ENCODE data around the gene FRMD4A. TPM values are rescaled to one million over a fixed set of nuclear protein-coding genes. Genes with fewer than 3 reads are reported as not detected.

Gene FRMD4A
- total RNA-seq, 1 experiment from 2014 or later: 60.8 TPM

DNA sequence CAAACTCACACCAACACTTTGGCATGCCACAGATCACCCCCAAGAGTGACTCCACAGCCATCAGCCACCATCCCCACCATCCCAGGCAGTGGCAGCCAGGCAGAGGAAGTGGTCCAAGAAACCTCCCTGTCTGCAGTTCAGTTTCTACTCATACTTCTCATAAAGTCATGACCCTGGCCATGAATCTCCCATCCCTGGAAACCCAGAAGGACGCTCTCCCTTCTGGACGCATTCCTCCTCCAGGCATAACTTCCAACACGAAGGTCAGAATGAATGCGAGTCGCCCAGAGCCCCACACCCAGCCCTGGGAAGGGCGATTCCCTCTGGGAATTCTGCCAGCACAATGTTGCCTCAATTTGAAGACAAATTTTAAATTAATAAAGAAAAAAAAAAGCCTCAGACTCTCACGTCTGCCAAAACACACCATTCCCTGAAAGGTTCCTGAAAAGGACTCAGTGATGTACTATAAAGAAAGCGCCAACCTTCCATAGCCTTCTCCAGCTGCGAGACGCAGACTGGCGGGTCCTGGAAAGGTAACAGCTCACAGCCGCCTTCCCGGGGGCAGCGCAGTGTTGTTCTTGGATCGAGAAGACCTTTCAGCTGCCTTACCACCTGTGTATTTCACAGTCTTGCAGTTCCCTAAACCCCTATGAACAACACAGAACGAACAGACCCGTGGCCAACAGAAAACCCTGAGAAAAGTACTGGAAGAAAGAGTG is 307.6 kb downstream of the FRMD4A start:
- no peak for DNase-seq (ENCODE audit: low read depth)

DNA sequence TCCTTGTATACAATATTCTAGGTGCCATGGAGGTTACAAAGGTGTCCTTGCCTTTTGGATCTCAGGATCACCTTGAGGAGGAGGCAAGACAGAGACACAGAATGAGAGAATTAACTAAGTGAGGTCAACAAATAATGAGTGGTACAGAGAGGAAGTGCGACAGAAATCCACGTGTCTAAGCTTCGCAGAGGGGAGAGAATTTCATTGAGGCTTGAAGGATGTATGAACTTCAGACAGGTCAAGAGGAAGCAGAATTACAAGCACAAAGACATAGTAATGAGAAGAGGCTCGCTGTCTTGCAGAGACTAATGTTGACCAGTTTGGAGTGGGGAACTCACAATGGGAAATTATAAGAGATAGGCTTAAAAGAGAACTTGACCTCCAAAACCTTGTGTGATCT is 308.7 kb downstream of the FRMD4A start:
- DNase-seq (ENCODE audit: low read depth): no peak

DNA sequence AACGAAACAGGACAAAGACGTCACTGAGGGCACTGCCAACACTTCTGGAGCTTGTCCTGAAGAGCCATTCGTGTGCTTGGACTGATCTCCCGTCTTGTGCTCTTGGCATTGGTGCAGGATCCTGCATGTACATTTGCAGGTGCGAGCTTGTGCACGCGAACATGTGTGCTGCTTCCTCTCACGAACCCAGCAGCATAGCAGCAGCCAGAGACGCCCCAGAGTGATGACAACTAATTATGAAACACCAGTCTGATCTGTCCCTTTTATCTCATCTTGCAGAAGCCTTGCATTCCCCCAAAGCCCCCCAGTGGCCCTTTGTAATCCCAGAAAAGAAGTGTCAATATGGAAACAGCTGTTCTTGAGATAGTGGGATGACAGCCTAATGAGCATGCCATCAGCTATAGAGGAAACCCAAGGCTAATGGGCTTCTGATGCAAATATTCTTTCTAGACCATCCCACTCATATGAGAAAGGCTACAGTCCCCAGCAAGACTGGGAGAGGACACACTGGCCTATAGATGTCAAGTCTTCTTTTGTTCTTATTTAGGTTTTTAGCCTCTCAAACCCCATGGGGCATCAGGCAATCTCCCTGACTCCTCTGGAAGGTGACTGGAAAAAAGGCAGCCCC is 310.6 kb downstream of the FRMD4A start:
- DNase-seq (ENCODE audit: low read depth): no peak

DNA sequence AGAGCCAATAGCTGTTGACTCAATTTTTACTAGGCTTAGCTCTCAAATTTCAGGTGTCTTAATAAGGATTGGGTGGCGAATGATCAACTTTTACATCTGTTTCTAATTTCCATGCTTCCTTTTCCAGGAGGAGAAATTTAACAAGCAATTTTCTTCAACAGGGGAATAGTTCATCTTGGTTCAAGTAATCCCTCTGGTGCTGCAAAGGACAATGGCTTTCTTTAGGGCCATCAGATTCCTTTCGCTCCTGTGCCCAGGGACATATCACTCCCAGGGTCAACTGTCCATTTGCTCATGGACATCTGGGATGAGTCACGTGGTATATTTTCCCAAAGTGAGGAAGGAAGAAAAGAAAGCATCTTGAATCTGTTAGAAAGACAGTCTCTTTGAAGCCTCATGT is 313.3 kb downstream of the FRMD4A start:
- no peak for DNase-seq (ENCODE audit: low read depth)

DNA sequence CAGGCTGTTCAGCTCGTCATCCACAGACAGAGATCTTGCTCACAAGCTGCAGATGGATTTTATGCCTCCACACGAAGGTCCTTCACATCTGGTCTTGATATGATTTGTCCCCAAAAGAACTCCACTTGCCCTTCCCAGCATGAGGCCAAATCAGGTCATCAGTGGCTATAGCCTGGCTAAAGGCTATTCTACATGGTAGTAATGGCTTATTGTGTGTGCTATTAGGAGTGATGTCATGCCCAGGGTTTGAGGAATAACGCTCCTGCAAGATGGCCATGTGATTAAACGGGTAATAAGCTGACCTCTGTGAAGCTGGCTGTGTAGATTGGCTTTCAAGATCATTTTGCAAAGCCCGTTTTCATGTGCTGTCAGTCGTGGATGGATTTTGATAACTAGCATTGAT is 313.8 kb downstream of the FRMD4A start:
- no peak for DNase-seq (ENCODE audit: low read depth)

DNA sequence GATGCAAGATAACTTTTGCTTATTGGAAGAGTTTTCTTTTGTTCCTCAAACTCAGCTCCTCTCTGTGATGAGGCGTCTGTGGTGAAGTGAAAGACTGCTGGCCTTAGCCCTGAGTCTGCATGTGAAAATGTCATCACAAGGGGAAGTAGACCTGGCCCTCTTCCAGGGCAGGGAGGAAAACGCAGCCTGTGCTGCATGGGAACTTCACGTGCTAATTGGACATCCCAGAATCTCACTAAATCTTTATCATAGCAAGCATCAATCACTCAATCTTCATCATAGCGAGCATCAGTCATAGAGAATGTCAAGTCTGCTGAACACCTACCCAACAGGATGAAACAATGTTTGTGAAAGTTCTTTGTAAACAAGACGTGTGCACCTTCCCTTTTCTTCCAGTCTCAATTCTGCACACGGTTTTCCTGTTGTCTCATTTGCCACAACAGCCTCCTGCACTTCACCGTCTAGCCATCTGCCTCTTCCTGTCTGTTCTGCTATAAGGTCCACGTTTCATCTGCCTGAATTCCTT is 314.6 kb downstream of the FRMD4A start:
- DNase-seq (ENCODE audit: low read depth): peak; percentile 41

DNA sequence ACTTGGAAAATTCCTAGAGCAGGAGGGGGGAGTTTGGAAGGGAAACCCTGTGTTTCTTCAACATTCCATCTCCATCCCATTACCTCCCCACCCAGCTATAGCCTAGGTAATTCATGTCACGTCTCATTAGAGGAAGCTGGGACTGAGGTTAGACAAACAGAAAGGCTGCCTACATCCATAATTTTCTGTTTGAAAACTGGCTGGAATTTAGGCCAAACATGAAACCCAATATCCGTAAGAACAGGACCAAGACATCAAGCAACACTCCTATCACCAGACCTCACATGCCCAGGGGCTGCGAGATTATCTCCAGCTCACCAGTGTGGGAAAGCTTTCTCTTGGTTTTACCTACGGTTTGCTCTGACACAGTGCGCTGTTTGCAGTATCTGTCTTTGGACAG is 316.3 kb downstream of the FRMD4A start:
- DNase-seq (ENCODE audit: low read depth): no peak

DNA sequence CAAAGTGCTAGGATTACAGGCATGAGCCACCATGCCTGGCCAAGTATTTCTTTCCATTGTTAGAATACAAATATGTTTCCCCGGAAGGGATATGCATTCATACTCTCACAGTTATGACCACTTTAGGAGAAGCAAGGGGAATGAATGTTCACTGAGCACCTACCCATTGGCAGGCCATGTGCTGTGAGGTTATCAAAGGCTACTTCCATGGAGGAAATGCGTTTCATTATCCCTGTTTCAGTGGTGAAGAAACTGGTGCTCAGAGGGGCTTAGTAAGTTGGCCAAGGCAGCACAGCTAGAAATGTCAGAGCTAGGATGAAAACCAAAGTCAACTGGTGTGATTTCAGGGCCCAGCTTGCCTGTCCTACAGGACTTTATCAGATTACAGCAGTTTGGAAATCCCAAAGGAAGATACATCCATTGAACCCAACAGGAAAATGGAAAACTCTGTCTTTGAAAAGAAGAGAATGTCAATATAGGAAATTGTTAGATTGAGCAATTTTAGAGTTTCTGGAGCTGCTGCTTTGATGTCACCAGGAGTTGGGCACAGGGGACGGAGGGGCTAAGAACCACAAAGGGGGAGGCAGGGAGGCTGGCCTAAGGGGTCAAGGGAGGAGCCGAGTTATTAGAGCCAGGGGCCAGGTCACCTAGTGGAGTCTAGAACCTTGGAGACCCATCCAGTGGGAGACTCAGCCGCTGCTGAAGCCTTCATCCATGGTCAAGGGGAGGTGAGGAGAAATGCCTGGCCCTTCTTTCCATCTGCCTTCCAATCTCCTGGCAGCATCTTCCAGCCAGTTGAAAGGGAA is 319.8 kb downstream of the FRMD4A start:
- no peak for DNase-seq (ENCODE audit: low read depth)

DNA sequence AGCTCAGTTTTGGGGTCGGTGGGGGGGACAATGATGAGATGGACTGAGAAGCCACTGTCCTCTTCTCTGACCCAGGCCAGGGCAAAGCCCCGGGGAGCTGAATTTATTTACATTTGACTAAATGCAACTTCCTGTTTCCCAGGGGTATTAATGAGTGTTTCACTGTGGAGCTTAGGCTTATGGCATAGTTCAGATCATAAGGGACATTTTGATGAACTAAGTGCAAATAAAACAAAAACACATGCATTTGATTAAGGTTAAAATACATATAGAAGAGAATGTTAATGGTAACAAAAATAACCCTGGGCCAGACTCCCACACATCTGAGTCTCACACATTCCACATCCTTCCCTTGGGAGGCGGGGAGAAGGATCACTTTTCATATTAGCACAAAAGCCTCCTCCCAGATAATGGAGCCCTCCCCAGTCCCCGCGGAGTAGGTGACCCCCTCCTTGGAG is 320.6 kb downstream of the FRMD4A start:
- peak; percentile 67 for DNase-seq (ENCODE audit: low read depth)

DNA sequence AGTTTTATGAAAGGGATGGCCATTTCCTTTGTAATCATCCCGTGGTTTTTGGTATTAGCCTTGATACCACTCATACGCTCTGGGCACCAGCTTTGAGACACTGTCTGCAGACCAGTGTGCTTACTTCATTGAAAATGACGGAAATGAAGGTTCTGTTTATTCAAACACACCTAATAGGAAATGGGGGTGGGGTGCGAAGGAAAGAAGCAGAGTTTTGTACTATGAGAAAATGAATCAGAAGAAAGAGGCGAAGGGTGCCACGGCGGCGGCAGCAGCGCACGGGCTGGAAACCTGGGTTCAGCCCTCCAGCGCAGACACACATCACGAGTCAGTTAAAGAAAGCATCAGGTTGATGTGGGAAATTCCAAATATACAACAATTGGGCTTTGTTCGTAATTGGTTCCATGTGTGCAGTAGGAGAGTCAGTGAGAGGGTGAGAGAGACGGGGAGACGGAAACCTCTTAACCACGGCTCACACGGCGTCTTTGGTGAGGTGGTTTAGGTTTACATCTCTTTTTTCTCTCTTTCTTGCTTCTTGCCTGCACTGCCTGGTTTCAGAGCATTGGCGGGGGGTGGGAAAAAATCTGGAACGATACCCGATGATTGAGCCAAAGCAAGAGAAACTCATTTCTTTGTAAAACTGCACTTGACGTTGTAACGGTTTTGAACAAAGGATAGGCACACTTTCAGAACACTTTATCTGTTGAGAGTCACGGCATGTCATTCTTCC is 321.2 kb downstream of the FRMD4A start:
- DNase-seq (ENCODE audit: low read depth): peak; percentile 91

DNA sequence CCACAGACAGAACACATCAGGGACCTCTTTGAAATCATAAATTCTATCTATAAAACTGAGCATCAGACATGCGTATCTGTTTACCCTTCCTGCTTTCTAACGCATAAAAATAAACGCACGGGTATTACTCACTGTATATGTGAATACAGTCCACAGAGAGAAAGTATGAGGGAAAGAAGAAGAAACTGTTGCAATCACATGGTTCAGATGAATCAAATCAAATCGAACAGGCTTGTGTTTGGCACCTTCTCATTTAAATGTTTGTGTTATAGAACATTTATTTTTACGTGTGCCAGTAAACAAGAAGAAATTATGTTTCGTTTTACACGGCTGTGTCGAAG is 322.0 kb downstream of the FRMD4A start:
- DNase-seq (ENCODE audit: low read depth): no peak

DNA sequence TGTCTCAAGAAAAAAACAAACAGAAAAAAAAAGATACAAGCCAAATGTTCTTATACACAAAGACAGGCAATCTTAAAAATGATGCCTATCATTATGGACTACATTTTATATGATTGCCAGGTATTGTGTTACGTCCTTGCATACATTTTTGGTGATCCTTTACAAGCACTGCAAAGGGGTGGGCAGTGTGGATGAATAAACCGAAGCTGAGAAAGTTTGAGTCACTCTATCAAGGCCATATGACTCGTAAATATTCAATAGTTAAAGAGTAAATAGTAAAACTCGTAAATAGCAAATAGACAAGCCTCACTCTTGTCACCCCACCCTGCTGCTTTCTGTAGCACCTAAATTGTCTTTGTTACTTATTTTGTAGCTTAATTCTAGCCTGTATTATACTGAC is 326.2 kb downstream of the FRMD4A start:
- no peak for DNase-seq (ENCODE audit: low read depth)

DNA sequence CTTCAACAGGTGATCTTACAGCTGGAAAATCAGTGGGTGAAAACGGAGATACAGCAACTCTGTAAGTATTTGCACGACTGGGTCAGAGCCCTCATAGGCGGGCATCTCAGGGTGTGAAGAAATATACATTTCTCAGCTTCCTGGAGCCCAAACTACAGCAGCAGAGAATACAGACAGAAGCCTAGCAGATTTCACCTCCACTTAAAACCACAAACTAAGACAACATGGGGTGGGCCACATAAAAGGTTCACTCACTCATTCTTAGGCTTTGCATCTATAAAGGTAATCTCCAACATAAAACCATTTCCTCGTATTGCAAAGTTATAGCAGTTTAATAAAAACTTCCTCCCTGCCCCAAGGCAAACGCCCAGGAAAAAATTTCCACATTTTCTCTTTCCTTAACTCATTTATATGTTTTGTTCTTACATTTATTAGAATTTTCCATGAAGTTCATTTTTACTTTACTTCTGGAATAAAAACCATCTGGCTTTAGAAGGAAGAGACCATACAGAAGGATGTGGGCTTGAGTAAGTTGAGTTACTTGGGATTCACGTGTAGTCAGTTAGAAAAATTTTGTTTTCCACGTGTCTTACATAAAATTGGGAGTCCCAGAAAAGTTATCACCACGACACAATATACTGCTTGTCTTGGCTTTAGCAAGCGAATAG is 327.1 kb downstream of the FRMD4A start:
- no peak for DNase-seq (ENCODE audit: low read depth)

DNA sequence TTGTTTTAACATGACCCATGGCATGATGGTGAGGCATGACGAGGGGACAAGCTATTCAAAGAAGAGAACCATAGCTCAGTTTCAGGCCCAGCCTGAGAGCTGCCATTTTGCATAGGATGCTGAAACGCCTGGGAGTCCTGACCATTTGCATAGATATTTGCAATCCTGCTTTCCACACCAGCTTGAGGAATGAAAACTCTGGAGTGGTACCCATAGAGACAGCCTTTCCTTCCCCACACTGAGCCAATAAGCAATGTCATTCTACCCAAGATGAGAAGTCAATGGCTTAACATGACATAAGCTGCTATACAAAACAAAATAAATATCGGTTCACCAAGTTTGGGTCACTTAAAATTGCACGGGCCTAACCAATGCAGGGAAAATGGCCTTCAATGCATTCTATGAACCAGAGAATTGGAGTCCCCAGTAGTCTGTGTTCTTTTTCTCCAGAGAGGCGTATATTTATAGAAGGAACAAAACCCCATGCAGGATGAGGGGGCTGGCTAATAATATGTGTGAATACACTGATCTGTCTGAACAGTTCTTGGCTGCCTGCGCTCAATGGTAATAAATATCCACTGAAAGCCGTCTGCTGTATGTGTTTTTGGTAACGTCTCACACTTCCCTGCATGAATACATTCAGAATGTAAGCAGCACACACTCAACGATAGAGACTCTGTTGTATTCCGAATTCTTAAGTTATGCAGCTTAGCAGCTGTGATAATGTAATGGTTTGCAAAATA is 329.3 kb downstream of the FRMD4A start:
- DNase-seq (ENCODE audit: low read depth): no peak

DNA sequence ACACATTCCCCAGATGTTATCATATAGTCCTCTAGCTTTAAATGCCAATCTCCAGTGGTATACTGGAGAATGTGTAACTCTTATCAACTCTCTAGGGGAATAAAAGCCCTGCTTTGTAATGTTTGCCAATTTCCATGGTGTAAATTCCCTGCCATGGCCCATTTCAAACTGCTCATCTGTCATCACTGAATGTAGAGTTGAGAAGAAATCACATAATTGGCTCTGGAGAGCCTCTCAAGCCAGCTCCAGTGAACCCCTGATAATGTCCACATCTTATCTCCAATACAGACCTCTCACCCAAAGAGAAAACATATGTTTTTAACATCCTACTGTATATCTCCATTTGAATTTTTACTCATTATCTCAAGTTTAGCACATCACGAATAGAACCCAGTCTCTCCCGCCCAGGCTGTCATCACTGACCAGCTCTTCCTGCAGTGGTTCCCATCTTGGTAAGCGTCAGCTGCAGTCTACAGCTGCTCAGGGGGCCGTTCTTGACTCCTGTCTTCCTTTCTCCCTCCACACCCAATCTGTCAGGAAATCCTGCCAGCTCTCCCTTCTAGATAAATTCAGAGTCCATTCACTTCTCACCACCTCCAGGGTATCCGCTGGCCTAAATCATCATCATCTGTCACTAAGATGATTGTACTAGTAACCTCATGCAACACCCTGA is 332.4 kb downstream of the FRMD4A start:
- DNase-seq (ENCODE audit: low read depth): no peak

DNA sequence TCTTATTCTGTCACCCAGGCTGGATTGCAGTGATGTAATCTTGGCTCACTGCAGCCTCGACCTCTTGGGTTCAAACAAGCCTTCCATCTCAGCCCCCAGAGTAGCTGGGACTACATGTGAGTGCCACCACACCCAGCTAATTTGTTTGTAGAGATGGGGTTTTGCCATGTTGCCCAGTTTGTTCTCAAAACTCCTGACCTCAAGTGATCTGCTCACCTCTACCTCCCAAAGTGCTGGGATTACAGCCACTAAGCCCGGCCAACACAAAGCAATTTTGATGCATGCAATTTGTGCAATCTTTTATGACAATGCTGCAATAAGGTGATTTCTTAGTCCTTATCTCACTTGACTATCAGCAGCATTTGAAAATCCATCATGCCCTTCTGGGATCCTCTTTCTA is 333.1 kb downstream of the FRMD4A start:
- no peak for DNase-seq (ENCODE audit: low read depth)

DNA sequence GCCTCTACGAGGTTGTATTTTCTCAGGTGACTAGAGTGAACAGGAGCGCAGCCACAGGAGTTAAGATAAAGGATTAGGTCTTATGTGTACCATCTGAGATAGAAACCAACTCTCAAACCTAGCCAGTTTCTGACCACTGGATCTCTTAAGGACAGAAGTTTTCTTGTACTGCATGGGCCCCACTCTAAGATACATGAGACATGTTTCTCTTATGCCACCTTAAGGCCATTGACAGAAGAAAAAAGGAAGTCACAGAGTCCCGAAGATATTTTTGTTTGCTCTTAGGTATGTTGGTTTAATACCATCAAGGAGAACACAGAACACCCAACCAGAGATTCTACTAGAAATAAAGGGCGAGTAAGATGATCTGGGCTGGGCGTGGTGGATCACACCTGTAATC is 335.8 kb downstream of the FRMD4A start:
- peak; percentile 20 for DNase-seq (ENCODE audit: low read depth)

DNA sequence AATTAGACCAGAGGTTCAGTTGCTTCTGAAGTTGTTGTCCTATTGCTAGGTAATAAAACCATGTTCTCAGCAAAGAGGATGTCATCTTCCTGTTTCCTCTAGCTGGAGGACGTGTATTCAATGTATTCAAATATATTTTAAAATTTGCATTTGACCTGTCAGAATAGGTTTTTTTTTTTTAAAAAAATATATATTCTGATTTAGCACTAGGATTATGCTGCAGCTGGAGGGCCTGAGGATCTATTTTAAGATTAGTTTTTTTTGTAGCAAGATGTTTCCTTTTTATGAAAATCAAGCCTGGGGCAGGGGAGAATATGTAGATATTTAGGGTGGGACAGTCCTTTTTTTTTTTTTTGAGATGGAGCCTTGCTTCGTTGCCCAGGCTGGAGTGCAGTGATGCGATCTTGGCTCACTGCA is 337.0 kb downstream of the FRMD4A start:
- no peak for DNase-seq (ENCODE audit: low read depth)

DNA sequence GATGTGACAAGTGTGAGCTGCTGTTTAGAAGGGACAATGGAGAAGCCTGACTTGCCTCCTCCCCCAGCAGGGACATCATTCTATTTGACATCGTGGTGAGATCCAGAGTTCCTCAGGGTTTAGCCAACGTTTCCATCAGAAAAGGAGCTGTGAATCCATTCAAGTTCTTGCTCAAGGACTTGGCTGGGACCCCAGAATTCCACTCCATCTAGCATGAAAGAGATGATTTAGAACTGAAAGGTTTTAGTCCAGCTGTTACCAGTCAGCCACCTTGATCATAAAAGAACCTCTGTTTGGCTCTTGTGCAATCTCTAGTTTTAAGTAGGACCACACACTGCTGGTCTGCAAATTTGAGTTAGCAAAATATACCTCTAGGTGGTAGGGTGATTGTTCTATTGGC is 337.6 kb downstream of the FRMD4A start:
- DNase-seq (ENCODE audit: low read depth): peak; percentile 64

DNA sequence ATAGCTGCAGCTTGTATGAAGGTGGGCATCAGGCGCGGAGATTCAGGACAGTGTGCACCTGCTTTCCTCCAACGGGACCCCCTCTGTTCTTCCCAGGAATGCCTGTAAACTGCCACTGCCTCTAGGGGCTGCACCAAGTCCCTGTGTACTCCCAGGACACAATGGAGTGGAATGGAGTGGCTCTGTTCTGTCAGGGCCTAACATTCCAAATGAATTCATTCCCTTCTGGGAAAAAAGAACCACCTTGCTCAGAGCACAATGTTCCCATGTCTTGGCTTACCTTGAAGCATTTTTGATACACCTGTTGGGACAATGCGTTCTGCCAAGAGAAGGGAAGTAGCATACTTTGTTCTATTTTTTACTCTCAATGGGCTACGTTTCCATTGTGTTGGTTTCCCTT is 339.4 kb downstream of the FRMD4A start:
- no peak for DNase-seq (ENCODE audit: low read depth)
